ENCODE data around the gene SPSB4. TPM values are rescaled to one million over a fixed set of nuclear protein-coding genes. Genes with fewer than 3 reads are reported as not detected.
A peak's percentile ranks its signal among the peaks of the same experiment; 100 is the strongest.

SPSB4 gene
- total and polyA plus RNA-seq, 2 of the 8 experiments (the other 6 are each of a cell fraction or from before 2014, with no cell fraction given): 15.1 to 17.2 TPM

DNA sequence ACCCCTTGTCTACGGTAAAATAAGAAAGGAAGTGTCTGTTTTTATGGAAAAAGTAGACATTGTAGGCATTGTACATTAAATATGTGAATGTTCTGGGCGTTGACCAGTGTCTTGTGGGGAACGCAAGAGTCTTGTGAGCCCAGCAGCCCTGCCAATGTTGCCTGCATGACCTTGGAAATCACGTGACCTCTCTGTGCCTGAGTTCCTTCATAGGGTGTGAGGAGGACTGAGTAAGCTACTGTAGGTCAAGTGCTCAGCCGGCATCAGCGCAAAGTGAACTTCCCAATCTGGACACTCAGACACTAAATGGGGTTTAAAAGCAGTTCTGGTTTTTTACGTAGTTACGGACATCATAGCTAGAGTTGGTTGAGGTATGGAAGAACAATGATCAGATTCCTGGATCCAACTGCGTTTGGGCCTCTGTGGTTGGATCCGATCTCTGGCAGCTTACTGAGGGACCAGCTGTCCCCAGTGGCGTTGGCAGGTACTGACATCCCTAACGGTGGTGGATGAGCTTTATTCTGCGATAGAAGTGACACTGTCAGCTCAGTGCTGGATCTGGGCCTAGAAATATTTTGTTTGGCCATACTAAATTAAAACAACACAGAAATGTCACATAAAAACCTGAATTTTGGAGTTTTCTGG is 63.8 kb downstream of the SPSB4 start:
- Histone ChIP-seq H3K23ac (ENCODE audit: insufficient read length) (no peak overlapping the region), H3K4me3 (ENCODE audit: extremely low read depth in 1 of 4, insufficient read depth in 2 of 4, low read depth in 3 of 4, low read length in 4 of 4) (no peak overlapping the region), H3K4ac (replicated peaks; ENCODE audit: insufficient read length, low read depth, low read length) (no peak overlapping the region), H3K9me3 (ENCODE audit: insufficient read depth in 2 of 2, low read depth in 1 of 2, low read length in 1 of 2) (no peaks in the 10 kb centered on the region), H2BK20ac (ENCODE audit: low read length) (no peak overlapping the region), H4K8ac (ENCODE audit: extremely low read depth, insufficient read depth, low read length) (no peak overlapping the region), H3K4me2 (ENCODE audit: insufficient read depth in 1 of 2, low read depth in 2 of 2, low read length in 2 of 2) (no peak overlapping the region), H4K20me1 (replicated peaks in 1 of 2; ENCODE audit: control insufficient read depth in 1 of 2, insufficient read depth in 2 of 2, low read length in 2 of 2) (peaks cover 0 to 1% of the 10 kb centered on the region in 2 experiments), H2AFZ (ENCODE audit: low read length) (0 out of 2 replicates have a peak overlapping the region, but pooled peaks have one; percentile 60), H3K79me2 (ENCODE audit: control insufficient read depth in 1 of 2, insufficient read depth in 2 of 2, low read length in 2 of 2) (no peaks in the 10 kb centered on the region), H2BK120ac (replicated peaks; ENCODE audit: low read depth, low read length) (no peak overlapping the region), H3K79me1 (ENCODE audit: low read depth, low read length) (no peaks in the 10 kb centered on the region), H4K91ac (replicated peaks; ENCODE audit: insufficient read length, low read length) (no peak overlapping the region), H3K27ac (ENCODE audit: low read depth, low read length) (no peak overlapping the region), H3K56ac (replicated peaks; ENCODE audit: insufficient read length, low read depth, low read length) (no peak overlapping the region), H2BK5ac (ENCODE audit: low read depth, low read length) (no peak overlapping the region), H3K23me2 (ENCODE audit: low read depth, low read length) (no peaks in the 10 kb centered on the region), H3K14ac (ENCODE audit: insufficient read length) (no peak overlapping the region), H3K27me3 (replicated peaks in 1 of 4; ENCODE audit: control insufficient read depth in 3 of 4, extremely low read depth in 1 of 4, insufficient read depth in 3 of 4, low read length in 3 of 4) (no peaks in the 10 kb centered on the region), H3K18ac (ENCODE audit: extremely low read depth, low read length) (no peak overlapping the region), H3K36me3 (ENCODE audit: control insufficient read depth in 2 of 4, insufficient read depth in 4 of 4, low read length in 3 of 4) (no peaks in the 10 kb centered on the region), H3K9ac (replicated peaks in 1 of 4; ENCODE audit: extremely low read depth in 1 of 4, low read depth in 3 of 4, low read length in 3 of 4) (no peak overlapping the region), H4K5ac (ENCODE audit: insufficient read length, low read depth, low read length) (no peak overlapping the region), H2AK5ac (ENCODE audit: low read depth, low read length) (no peak overlapping the region), H2BK12ac (ENCODE audit: low read depth, low read length) (no peak overlapping the region), H2BK15ac (ENCODE audit: low read length) (no peak overlapping the region), H3K4me1 (replicated peaks in 1 of 4; ENCODE audit: control insufficient read depth in 3 of 4, insufficient read depth in 4 of 4, low read length in 3 of 4) (no peaks in the 10 kb centered on the region)
- DNase-seq (ENCODE audit: low read depth in 1 of 2, low spot score in 2 of 2): peak in 1 of 2 experiments; percentile 65
- TF ChIP-seq RAD21 (IDR thresholded peaks at IDR 0.05 in 1 of 2, conservative IDR thresholded peaks at IDR 0.05 in 1 of 2; ENCODE audit: low read depth in 2 of 2, low read length in 2 of 2): peak; percentile 55 to 70
- no peak for TF ChIP-seq RBBP5 (IDR thresholded peaks at IDR 0.05; ENCODE audit: borderline replicate concordance, low read depth, low read length)
- TF ChIP-seq NANOG (IDR thresholded peaks at IDR 0.05; ENCODE audit: insufficient read depth, low read depth, low read length, poor library complexity, severe bottlenecking): no peak
- TF ChIP-seq, protein P1, sequence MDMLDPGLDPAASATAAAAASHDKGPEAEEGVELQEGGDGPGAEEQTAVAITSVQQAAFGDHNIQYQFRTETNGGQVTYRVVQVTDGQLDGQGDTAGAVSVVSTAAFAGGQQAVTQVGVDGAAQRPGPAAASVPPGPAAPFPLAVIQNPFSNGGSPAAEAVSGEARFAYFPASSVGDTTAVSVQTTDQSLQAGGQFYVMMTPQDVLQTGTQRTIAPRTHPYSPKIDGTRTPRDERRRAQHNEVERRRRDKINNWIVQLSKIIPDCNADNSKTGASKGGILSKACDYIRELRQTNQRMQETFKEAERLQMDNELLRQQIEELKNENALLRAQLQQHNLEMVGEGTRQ (IDR thresholded peaks at IDR 0.05; ENCODE audit: low read length): no peak
- TF ChIP-seq, protein P2, sequence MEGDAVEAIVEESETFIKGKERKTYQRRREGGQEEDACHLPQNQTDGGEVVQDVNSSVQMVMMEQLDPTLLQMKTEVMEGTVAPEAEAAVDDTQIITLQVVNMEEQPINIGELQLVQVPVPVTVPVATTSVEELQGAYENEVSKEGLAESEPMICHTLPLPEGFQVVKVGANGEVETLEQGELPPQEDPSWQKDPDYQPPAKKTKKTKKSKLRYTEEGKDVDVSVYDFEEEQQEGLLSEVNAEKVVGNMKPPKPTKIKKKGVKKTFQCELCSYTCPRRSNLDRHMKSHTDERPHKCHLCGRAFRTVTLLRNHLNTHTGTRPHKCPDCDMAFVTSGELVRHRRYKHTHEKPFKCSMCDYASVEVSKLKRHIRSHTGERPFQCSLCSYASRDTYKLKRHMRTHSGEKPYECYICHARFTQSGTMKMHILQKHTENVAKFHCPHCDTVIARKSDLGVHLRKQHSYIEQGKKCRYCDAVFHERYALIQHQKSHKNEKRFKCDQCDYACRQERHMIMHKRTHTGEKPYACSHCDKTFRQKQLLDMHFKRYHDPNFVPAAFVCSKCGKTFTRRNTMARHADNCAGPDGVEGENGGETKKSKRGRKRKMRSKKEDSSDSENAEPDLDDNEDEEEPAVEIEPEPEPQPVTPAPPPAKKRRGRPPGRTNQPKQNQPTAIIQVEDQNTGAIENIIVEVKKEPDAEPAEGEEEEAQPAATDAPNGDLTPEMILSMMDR (IDR thresholded peaks at IDR 0.05; ENCODE audit: control extremely low read depth in 1 of 3, insufficient read depth in 1 of 3, low read depth in 1 of 3, low read length in 3 of 3): peak; percentile 65 to 81 (median 80)
- no peak for TF ChIP-seq BCL11A (IDR thresholded peaks at IDR 0.05; ENCODE audit: low read depth in 2 of 2, low read length in 2 of 2)
- TF ChIP-seq POLR2A (IDR thresholded peaks at IDR 0.05; ENCODE audit: control extremely low read depth in 1 of 2, low read depth in 2 of 2, low read length in 2 of 2): no peak
- ChIA-PET POLR2A (ENCODE audit: partially characterized antibody) (interaction anchor here (0.8 to 1.8 kb wide), 3 partner anchors 40 to 68 kb away, joined by 3 to 7 read pairs (median 4); no protein-coding TSS in a partner anchor), CTCF (ENCODE audit: partially characterized antibody) (interaction anchor here (0.6 to 9.1 kb wide), 57 partner anchors 9 to 1126 kb away, joined by 3 to 119 read pairs (median 5); partner anchors contain the start of gene SPSB4)
- WGBS, 2 experiments (ENCODE audit: extremely low coverage in 1 of 2, insufficient coverage in 1 of 2, insufficient read length in 1 of 2, insufficient replicate concordance in 2 of 2, low coverage in 1 of 2, low lambda C conversion rate in 2 of 2, missing lambda C conversion rate in 1 of 2): 78% methylated on average over 13 of the region's 13 CpGs; no CpG with 5 or more reads in 1 of the 2 experiments
- peak; percentile 97 for FAIRE-seq

All from H1 (cell line).